Measurements from ENCODE around the gene SERPINE1.

The SERPINE1 gene

GRCh38 chr7:101170617-101171441 is 43.9 kb downstream of the SERPINE1 start:
- DNase-seq = no peak

DNA sequence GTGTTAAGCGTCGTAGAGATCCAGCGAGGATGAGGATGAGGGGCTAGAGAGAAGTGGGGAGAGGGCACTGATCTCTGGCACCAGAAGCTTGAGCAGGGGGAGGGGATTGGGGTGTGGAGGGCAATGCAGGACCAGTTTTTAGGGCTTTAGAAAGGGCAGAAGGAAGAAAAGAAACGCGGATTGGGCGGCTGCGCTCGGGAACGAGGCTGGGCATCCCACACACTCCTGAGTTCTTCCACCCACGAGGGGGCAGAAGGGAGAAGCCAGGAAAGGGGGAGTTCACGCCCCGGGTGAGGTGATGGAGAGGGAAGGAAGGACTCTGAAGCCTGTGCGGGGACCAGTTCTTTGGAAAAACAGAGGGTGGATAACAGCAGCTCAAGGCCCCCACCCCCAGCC is 44.5 kb downstream of the SERPINE1 start:
- DNase-seq = no peak

GRCh38 chr7:101172005-101172853 is 45.3 kb downstream of the SERPINE1 start:
- DNase-seq = no peak

- DNase-seq = peak; percentile 81
Measured at GRCh38 chr7:101172854-101173751, 46.2 kb downstream of the SERPINE1 start.

GRCh38 chr7:101173752-101174244 is 46.9 kb downstream of the SERPINE1 start:
- peak; percentile 78 for DNase-seq

DNA sequence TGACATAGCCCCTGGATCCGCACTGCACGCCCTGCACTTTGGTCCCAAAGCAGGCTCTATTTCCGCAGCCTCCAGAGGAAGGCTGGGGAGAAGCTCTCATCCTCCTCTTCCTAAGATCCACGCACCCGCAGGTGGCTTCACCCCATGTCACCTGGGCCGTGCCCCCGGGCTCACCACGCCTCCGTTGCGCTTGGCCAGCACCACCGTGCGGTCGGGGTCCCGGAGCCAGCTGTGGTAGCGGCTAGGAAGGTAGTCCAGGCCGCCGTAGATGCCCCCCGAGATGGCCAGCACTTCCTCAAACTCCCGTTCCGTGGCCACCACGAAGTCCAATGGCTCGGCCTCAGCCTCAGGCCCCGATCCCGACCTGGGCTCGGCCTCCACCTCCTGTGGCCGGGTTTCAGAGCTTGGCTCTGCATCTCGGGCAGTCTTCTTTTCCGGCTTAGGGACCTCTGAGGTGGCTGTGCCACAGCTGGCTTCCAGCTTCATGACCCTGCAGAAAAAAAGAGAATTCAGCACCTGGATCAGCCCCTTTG is 47.5 kb downstream of the SERPINE1 start:
- DNase-seq = no peak

DNA sequence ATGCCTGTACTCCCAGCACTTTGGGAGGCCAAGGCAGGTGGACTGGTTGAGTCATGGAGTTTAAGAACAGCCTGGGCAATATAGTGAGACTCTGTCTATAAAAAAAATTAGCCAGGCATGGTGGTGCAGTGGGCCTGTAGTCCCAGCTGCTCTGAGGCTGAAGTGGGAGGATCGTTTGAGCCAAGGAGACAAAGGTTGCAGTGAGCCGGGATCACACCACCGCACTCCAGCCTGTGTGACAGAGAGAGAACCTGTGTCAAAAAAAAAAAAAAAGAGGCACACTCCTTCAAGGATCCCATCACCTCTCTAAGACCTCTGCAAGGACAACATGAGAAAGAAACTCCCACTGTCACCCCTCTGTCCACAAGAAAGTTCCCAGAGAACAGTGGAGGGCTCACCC is 48.8 kb downstream of the SERPINE1 start:
- no peak for DNase-seq

DNA sequence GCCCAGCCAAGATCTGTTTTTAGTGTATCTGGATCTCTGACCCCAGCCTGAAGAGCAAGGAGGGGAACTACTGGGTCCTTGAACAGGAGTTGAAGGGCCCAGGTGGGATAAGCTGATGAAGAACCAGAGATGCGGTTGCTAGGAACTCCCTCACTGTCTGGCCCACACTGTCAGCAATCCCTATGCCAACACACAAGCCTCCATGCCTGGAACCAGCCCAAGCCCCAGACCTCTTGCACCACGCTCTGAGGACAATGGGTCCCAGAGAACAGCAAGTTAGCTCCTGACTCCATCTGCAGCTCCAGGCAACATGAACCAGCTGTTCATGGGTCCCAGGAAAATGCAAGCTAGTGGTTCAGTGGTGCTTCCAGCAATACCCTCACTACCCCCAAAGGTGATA is 50.7 kb downstream of the SERPINE1 start:
- no peak for DNase-seq

DNA sequence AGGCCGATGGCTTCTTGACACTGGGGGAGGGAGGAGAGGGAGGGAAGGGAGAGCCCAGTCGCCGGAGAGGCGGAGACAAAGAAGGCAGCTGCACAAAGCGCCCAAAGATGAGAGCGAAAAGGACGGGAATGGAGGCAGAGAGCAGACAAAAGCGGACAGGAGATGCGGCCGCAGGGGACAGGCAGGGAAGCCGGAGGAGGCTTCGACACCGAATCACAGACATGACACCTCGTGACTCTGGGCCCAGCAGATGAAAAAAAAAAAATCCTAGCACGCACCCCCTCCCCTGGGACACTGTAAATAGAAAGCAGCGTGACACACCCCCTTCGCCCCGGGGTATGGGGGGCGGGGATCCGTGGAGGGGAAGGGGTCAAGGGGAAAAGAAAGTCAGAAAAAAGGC is 52.2 kb downstream of the SERPINE1 start:
- DNase-seq = no peak

GRCh38 chr7:101179713-101180112 is 52.8 kb downstream of the SERPINE1 start:
- no peak for DNase-seq

- DNase-seq = no peak
Measured at GRCh38 chr7:101180130-101180755, 53.3 kb downstream of the SERPINE1 start, which contains the start of gene NAT16. NAT16 (minus strand) TSS chr7:101180293; CDS start chr7:101174807, 5,486 bp downstream.

- DNase-seq = no peak
Measured at GRCh38 chr7:101185258-101185839, 58.4 kb downstream of the SERPINE1 start.

DNA sequence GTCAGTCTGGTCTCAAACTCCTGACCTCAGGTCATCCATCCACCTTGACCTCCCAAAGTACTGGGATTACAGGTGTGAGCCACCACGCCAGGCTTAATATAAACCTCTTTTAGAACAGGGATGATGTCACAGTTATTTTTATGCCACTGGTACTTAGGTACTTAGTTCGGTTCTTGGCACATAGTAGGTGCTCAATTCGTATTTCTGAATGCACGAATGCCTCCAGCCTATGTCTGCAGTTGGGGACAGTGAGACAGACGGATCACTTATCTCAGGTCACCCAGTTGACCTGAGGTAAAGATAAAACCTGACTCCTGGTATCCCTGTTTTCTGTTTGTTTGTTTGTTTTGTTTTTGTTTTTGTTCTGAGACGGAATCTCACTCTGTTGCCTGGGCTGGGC is 59.3 kb downstream of the SERPINE1 start:
- no peak for DNase-seq

- no peak for DNase-seq
Measured at GRCh38 chr7:101186844-101187428, 60.0 kb downstream of the SERPINE1 start.

Data from hematopoietic multipotent progenitor cell treated with erythropoietin and hydrocortisone succinate and interleukin-3 and kit ligand, for 6 days (in vitro differentiated cells).